HepG2 (cell line): ENCODE data around the gene ARTN. TPM values are rescaled to one million over a fixed set of nuclear protein-coding genes. Genes with fewer than 3 reads are reported as not detected.
A peak's percentile ranks its signal among the peaks of the same experiment; 100 is the strongest.

Source experiments
- CCDC6 ChIP-seq: sonication (generic); formaldehyde crosslinking; IDR thresholded peaks from 2 replicates; pipeline ENCODE4 v1.8.1; 2022; ENCODE audit warnings: mild to moderate bottlenecking, missing genetic modification reagents, moderate library complexity
- ELF3 ChIP-seq: IDR thresholded peaks from 2 replicates; pipeline ENCODE4 v1.6.1; 2016; ENCODE audit warnings: missing genetic modification reagents, missing compliant biosample characterization
- HES4 ChIP-seq: sonication (generic); formaldehyde crosslinking; IDR thresholded peaks from 2 replicates; pipeline ENCODE4 v1.9.0; 2021; ENCODE audit warnings: mild to moderate bottlenecking, missing genetic modification reagents, borderline replicate concordance
- MEF2D ChIP-seq: sonication (generic); formaldehyde crosslinking; IDR thresholded peaks from 2 replicates; pipeline ENCODE4 v1.5.1; 2020; ENCODE audit warnings: mild to moderate bottlenecking, missing genetic modification reagents
- MLLT10 ChIP-seq: sonication (generic); formaldehyde crosslinking; IDR thresholded peaks from 2 replicates; pipeline ENCODE4 v1.4.0; 2020; ENCODE audit warnings: missing genetic modification reagents
- PAF1 ChIP-seq: IDR thresholded peaks from 2 replicates; pipeline ENCODE4 v1.6.1; 2016; ENCODE audit warnings: missing genetic modification reagents, missing compliant biosample characterization
- POGZ ChIP-seq: sonication (generic); formaldehyde crosslinking; IDR thresholded peaks from 2 replicates; pipeline ENCODE4 v1.4.0; 2020; ENCODE audit warnings: mild to moderate bottlenecking, missing genetic modification reagents
- SP5 ChIP-seq: IDR thresholded peaks from 2 replicates; pipeline ENCODE4 v1.6.1; 2016; ENCODE audit warnings: low read depth, borderline replicate concordance
- ZNF263 ChIP-seq: sonication (generic); formaldehyde crosslinking; IDR thresholded peaks from 2 replicates; pipeline ENCODE4 v1.4.0; 2020; ENCODE audit warnings: missing genetic modification reagents
- ZNF564 ChIP-seq: sonication (generic); formaldehyde crosslinking; IDR thresholded peaks from 2 replicates; pipeline ENCODE4 v1.8.1; 2023; ENCODE audit warnings: mild to moderate bottlenecking, missing genetic modification reagents
- ZSCAN31 ChIP-seq: sonication (generic); formaldehyde crosslinking; IDR thresholded peaks from 2 replicates; pipeline ENCODE4 v1.5.0; 2020; ENCODE audit warnings: low read depth, mild to moderate bottlenecking, missing genetic modification reagents
- polyA plus RNA-seq, 8 experiments: library from polyadenylated mRNA; depleted of rRNA in 3 of 8; stranded (reverse) in 7 of 8; unstranded in 1 of 8; fragments of >200 nt; fragmentation: Illumina TruSeq in 4 of 8; extraction: Trizol in 4 of 8; gene quantifications; 2 replicates each; pipeline versions ENCODE4 v1.2.1 to v1.2.3, GENCODE V29; 2011 to 2016; ENCODE audit warnings: low read depth in 4 of 8, missing spikeins in 1 of 8, mixed read lengths in 1 of 8; ENCODE audit not compliant: insufficient read depth in 1 of 8
- total RNA-seq, 5 experiments: library from RNA; depleted of rRNA; stranded (reverse); fragments of >200 nt; fragmentation: Illumina TruSeq; extraction: Trizol; gene quantifications; 2 replicates each; pipeline ENCODE4 v1.2.3, GENCODE V29; 2016; ENCODE audit warnings: low read depth in 1 of 5
- TF ChIP-seq, protein P1 (sequence below): sonication (generic); formaldehyde crosslinking; IDR thresholded peaks from 2 replicates; pipeline ENCODE4 v1.5.1; 2020; ENCODE audit warnings: missing genetic modification reagents, mild to moderate bottlenecking, borderline replicate concordance
- TF ChIP-seq, protein P2 (sequence below): sonication (generic); formaldehyde crosslinking; IDR thresholded peaks from 2 replicates; pipeline ENCODE4 v1.4.0; 2020; ENCODE audit warnings: mild to moderate bottlenecking, missing genetic modification reagents, borderline replicate concordance
- TF ChIP-seq, protein P3 (sequence below): sonication (generic); formaldehyde crosslinking; IDR thresholded peaks from 2 replicates; pipeline ENCODE4 v1.4.0; 2020; ENCODE audit warnings: missing genetic modification reagents, mild to moderate bottlenecking, borderline replicate concordance
- TF ChIP-seq, protein P4 (sequence below): sonication (generic); formaldehyde crosslinking; conservative IDR thresholded peaks from 2 replicates; pipeline ENCODE4 v1.4.0; 2020; ENCODE audit warnings: missing genetic modification reagents
- TF ChIP-seq, protein P5 (sequence below): sonication (generic); formaldehyde crosslinking; IDR thresholded peaks from 2 replicates; pipeline ENCODE4 v1.4.0; 2020; ENCODE audit warnings: missing genetic modification reagents

The ARTN gene
- total and polyA plus RNA-seq, 2 of the 13 experiments (the other 11 are each of a cell fraction or from before 2014, with no cell fraction given), result 0.11 to 0.62 TPM

DNA sequence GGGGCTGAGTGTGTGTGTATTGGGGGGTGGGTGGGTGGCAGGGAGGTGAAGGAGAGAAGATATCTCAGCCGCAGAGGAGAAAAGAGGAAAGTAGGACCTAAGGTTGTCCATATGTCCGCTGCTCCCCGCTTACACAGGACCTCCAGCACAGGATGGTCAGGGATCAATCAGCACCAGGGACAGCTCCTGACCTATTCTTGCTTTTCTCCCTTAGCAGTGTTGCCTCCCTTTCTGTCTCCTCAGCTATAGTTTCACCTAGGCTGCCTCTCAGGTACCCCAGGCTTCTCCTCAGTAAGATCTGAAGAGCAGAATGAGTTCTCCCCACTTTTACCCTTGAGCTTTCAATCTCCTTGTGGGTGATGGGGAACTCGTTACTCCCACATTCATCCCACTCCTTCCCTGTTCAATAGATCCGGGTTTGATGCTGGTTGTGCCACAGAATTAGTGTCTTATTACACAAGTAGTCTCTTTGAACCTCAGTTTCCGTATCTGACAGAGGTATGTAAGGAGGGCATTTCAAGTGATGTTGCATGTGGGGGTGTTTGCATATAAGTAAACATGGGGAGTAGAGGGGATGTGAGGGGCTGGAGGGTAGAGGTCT is 34.8 kb downstream of the ARTN start (continued):
- TF ChIP-seq, protein P1, sequence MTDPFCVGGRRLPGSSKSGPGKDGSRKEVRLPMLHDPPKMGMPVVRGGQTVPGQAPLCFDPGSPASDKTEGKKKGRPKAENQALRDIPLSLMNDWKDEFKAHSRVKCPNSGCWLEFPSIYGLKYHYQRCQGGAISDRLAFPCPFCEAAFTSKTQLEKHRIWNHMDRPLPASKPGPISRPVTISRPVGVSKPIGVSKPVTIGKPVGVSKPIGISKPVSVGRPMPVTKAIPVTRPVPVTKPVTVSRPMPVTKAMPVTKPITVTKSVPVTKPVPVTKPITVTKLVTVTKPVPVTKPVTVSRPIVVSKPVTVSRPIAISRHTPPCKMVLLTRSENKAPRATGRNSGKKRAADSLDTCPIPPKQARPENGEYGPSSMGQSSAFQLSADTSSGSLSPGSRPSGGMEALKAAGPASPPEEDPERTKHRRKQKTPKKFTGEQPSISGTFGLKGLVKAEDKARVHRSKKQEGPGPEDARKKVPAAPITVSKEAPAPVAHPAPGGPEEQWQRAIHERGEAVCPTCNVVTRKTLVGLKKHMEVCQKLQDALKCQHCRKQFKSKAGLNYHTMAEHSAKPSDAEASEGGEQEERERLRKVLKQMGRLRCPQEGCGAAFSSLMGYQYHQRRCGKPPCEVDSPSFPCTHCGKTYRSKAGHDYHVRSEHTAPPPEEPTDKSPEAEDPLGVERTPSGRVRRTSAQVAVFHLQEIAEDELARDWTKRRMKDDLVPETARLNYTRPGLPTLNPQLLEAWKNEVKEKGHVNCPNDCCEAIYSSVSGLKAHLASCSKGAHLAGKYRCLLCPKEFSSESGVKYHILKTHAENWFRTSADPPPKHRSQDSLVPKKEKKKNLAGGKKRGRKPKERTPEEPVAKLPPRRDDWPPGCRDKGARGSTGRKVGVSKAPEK (CRISPR knock-in tag), result no peak
- TF ChIP-seq CCDC6 (CRISPR knock-in tag), result no peak
- TF ChIP-seq, protein P2, sequence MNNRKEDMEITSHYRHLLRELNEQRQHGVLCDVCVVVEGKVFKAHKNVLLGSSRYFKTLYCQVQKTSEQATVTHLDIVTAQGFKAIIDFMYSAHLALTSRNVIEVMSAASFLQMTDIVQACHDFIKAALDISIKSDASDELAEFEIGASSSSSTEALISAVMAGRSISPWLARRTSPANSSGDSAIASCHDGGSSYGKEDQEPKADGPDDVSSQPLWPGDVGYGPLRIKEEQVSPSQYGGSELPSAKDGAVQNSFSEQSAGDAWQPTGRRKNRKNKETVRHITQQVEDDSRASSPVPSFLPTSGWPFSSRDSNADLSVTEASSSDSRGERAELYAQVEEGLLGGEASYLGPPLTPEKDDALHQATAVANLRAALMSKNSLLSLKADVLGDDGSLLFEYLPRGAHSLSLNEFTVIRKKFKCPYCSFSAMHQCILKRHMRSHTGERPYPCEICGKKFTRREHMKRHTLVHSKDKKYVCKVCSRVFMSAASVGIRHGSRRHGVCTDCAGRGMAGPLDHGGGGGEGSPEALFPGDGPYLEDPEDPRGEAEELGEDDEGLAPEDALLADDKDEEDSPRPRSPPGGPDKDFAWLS (CRISPR knock-in tag), result no peak
- TF ChIP-seq MEF2D (CRISPR knock-in tag), result no peak
- no peak for TF ChIP-seq SP5 (CRISPR knock-in tag)
- TF ChIP-seq ZSCAN31, result no peak
- no peak for TF ChIP-seq ZNF263 (CRISPR knock-in tag)
- TF ChIP-seq, protein P3, sequence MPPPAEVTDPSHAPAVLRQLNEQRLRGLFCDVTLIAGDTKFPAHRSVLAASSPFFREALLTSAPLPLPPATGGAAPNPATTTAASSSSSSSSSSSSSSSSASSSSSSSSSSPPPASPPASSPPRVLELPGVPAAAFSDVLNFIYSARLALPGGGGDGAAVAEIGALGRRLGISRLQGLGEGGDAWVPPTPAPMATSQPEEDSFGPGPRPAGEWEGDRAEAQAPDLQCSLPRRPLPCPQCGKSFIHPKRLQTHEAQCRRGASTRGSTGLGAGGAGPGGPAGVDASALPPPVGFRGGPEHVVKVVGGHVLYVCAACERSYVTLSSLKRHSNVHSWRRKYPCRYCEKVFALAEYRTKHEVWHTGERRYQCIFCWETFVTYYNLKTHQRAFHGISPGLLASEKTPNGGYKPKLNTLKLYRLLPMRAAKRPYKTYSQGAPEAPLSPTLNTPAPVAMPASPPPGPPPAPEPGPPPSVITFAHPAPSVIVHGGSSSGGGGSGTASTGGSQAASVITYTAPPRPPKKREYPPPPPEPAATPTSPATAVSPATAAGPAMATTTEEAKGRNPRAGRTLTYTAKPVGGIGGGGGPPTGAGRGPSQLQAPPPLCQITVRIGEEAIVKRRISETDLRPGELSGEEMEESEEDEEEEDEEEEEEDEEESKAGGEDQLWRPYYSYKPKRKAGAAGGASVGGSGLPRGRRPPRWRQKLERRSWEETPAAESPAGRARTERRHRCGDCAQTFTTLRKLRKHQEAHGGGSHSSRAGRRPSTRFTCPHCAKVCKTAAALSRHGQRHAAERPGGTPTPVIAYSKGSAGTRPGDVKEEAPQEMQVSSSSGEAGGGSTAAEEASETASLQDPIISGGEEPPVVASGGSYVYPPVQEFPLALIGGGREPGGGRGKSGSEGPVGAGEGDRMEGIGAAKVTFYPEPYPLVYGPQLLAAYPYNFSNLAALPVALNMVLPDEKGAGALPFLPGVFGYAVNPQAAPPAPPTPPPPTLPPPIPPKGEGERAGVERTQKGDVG (CRISPR knock-in tag), result no peak
- no peak for TF ChIP-seq MLLT10 (CRISPR knock-in tag)
- TF ChIP-seq, protein P4, sequence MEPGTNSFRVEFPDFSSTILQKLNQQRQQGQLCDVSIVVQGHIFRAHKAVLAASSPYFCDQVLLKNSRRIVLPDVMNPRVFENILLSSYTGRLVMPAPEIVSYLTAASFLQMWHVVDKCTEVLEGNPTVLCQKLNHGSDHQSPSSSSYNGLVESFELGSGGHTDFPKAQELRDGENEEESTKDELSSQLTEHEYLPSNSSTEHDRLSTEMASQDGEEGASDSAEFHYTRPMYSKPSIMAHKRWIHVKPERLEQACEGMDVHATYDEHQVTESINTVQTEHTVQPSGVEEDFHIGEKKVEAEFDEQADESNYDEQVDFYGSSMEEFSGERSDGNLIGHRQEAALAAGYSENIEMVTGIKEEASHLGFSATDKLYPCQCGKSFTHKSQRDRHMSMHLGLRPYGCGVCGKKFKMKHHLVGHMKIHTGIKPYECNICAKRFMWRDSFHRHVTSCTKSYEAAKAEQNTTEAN, result 0 out of 2 replicates have a peak, but pooled peaks have one; percentile 35
- TF ChIP-seq, protein P5, sequence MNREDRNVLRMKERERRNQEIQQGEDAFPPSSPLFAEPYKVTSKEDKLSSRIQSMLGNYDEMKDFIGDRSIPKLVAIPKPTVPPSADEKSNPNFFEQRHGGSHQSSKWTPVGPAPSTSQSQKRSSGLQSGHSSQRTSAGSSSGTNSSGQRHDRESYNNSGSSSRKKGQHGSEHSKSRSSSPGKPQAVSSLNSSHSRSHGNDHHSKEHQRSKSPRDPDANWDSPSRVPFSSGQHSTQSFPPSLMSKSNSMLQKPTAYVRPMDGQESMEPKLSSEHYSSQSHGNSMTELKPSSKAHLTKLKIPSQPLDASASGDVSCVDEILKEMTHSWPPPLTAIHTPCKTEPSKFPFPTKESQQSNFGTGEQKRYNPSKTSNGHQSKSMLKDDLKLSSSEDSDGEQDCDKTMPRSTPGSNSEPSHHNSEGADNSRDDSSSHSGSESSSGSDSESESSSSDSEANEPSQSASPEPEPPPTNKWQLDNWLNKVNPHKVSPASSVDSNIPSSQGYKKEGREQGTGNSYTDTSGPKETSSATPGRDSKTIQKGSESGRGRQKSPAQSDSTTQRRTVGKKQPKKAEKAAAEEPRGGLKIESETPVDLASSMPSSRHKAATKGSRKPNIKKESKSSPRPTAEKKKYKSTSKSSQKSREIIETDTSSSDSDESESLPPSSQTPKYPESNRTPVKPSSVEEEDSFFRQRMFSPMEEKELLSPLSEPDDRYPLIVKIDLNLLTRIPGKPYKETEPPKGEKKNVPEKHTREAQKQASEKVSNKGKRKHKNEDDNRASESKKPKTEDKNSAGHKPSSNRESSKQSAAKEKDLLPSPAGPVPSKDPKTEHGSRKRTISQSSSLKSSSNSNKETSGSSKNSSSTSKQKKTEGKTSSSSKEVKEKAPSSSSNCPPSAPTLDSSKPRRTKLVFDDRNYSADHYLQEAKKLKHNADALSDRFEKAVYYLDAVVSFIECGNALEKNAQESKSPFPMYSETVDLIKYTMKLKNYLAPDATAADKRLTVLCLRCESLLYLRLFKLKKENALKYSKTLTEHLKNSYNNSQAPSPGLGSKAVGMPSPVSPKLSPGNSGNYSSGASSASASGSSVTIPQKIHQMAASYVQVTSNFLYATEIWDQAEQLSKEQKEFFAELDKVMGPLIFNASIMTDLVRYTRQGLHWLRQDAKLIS (CRISPR knock-in tag), result no peak
- TF ChIP-seq ELF3, result peak; percentile 34; the same call in 1 of the 2 replicates
- no peak for TF ChIP-seq ZNF564 (CRISPR knock-in tag)
- no peak for TF ChIP-seq POGZ
- TF ChIP-seq HES4 (CRISPR knock-in tag), result 0 out of 2 replicates have a peak, but pooled peaks have one; percentile 22
- TF ChIP-seq PAF1 (CRISPR knock-in tag), result no peak
